ENCODE measurements around the gene LRRC36.

DNA sequence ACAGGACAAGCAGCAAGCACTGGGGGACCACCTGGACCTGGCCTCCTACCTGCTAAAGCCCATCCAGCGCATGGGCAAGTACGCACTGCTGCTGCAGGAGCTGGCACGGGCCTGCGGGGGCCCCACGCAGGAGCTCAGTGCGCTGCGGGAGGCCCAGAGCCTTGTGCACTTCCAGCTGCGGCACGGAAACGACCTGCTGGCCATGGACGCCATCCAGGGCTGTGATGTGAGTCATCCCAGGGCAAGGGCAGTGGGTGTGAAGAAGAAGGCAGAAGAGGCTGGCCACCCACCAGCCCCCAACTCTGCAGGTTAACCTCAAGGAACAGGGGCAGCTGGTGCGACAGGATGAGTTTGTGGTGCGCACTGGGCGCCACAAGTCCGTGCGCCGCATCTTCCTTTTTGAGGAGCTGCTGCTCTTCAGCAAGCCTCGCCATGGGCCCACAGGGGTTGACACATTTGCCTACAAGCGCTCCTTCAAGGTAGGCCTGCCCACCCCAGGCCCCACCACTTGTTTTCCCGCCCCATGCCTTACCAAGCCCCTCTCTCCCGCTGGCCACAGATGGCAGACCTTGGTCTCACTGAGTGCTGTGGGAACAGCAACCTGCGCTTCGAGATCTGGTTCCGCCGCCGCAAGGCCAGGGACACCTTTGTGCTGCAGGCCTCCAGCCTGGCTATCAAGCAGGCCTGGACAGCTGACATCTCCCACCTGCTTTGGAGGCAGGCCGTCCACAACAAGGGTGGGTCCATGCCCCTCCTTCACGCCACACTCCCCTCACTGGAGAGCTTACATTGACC lies 40.0 kb upstream of the LRRC36 start:
- TF ChIP-seq, protein P1, sequence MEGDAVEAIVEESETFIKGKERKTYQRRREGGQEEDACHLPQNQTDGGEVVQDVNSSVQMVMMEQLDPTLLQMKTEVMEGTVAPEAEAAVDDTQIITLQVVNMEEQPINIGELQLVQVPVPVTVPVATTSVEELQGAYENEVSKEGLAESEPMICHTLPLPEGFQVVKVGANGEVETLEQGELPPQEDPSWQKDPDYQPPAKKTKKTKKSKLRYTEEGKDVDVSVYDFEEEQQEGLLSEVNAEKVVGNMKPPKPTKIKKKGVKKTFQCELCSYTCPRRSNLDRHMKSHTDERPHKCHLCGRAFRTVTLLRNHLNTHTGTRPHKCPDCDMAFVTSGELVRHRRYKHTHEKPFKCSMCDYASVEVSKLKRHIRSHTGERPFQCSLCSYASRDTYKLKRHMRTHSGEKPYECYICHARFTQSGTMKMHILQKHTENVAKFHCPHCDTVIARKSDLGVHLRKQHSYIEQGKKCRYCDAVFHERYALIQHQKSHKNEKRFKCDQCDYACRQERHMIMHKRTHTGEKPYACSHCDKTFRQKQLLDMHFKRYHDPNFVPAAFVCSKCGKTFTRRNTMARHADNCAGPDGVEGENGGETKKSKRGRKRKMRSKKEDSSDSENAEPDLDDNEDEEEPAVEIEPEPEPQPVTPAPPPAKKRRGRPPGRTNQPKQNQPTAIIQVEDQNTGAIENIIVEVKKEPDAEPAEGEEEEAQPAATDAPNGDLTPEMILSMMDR (IDR thresholded peaks at IDR 0.05): no peak
- no peak for TF ChIP-seq EP300 (IDR thresholded peaks at IDR 0.05)
